ENCODE data around the gene DIP2C.
A peak's percentile ranks its signal among the peaks of the same experiment; 100 is the strongest.
"Not testable (repeated sequence)": the region's sequence is repeated elsewhere in the genome, so short reads cannot be mapped to it uniquely, and the experiment has no call there.

Gene DIP2C

GRCh38 chr10:470339-471003 is 219.0 kb downstream of the DIP2C start:
- DNase-seq, result peak; percentile 24

- no peak for DNase-seq
These were observed 219.5 kb downstream of the DIP2C start for GRCh38 chr10:469947-470338.

- no peak for DNase-seq
These were observed 229.7 kb downstream of the DIP2C start for GRCh38 chr10:459743-460142.

GRCh38 chr10:458421-458851 is 231.0 kb downstream of the DIP2C start:
- DNase-seq, result no peak

GRCh38 chr10:456486-456885 is 233.0 kb downstream of the DIP2C start:
- DNase-seq, result no peak

GRCh38 chr10:454860-455259 is 234.6 kb downstream of the DIP2C start:
- DNase-seq, result no peak

GRCh38 chr10:453647-454046 is 235.8 kb downstream of the DIP2C start:
- no peak for DNase-seq

- DNase-seq, result no peak
These were observed 236.7 kb downstream of the DIP2C start for GRCh38 chr10:452512-453426.

- DNase-seq, result no peak
These were observed 237.6 kb downstream of the DIP2C start for GRCh38 chr10:451856-452255.

- DNase-seq, result peak; percentile 54
These were observed 238.4 kb downstream of the DIP2C start for GRCh38 chr10:451021-451471.

GRCh38 chr10:450463-450862 is 239.0 kb downstream of the DIP2C start:
- no peak for DNase-seq

- not testable (repeated sequence) for DNase-seq
These were observed 240.1 kb downstream of the DIP2C start for GRCh38 chr10:449331-449730.

- no peak for DNase-seq
These were observed 246.0 kb downstream of the DIP2C start for GRCh38 chr10:443459-443858.

GRCh38 chr10:442209-442608 is 247.3 kb downstream of the DIP2C start:
- no peak for DNase-seq

GRCh38 chr10:441659-442058 is 247.8 kb downstream of the DIP2C start:
- no peak for DNase-seq

GRCh38 chr10:440127-440526 is 249.3 kb downstream of the DIP2C start:
- DNase-seq, result no peak

GRCh38 chr10:437698-438490 is 251.6 kb downstream of the DIP2C start:
- no peak for DNase-seq

- DNase-seq, result no peak
These were observed 252.4 kb downstream of the DIP2C start for GRCh38 chr10:436911-437665.

- no peak for DNase-seq
These were observed 253.3 kb downstream of the DIP2C start for GRCh38 chr10:436013-436697.

- DNase-seq, result no peak
These were observed 254.1 kb downstream of the DIP2C start for GRCh38 chr10:435397-435796.

GRCh38 chr10:429696-430095 is 259.8 kb downstream of the DIP2C start:
- no peak for DNase-seq

Measured in activated CD4-positive, CD25-positive, alpha-beta regulatory T cell treated with anti-CD3 and anti-CD28 coated beads, Interleukin-2, amount 50 U/mL, for 72 hours (primary cell).